ENCODE measurements around the gene SFMBT1. TPM values are rescaled to one million over a fixed set of nuclear protein-coding genes. Genes with fewer than 3 reads are reported as not detected.

The SFMBT1 gene
- total RNA-seq, 1 donor = 3.9 TPM

DNA sequence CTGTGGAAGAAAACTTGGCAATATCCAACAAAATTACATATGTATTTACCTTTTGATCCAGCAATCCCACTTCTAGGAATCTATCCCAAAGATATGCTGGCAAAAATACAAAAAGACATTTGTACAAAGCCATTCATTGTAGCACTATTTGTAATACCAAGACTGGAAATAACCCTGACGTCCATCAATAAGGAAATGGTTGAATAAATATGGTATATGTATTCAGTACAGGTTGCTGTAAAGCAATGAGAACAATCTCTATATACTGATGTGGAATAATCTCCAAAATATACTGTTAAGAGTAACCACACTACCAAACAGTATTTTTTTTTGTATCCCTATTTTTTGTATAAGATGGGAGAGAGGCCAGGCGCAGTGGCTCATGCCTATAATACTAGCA is 83.7 kb downstream of the SFMBT1 start:
- TF ChIP-seq, protein P1, sequence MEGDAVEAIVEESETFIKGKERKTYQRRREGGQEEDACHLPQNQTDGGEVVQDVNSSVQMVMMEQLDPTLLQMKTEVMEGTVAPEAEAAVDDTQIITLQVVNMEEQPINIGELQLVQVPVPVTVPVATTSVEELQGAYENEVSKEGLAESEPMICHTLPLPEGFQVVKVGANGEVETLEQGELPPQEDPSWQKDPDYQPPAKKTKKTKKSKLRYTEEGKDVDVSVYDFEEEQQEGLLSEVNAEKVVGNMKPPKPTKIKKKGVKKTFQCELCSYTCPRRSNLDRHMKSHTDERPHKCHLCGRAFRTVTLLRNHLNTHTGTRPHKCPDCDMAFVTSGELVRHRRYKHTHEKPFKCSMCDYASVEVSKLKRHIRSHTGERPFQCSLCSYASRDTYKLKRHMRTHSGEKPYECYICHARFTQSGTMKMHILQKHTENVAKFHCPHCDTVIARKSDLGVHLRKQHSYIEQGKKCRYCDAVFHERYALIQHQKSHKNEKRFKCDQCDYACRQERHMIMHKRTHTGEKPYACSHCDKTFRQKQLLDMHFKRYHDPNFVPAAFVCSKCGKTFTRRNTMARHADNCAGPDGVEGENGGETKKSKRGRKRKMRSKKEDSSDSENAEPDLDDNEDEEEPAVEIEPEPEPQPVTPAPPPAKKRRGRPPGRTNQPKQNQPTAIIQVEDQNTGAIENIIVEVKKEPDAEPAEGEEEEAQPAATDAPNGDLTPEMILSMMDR (IDR thresholded peaks at IDR 0.05; ENCODE audit: insufficient read depth, low read depth, low read length) = no peak
- H3K4me3 ChIP-seq (ENCODE audit: low read depth, low read length) = no peak overlapping the region
- DNase-seq (ENCODE audit: low read depth) = no peak

DNA sequence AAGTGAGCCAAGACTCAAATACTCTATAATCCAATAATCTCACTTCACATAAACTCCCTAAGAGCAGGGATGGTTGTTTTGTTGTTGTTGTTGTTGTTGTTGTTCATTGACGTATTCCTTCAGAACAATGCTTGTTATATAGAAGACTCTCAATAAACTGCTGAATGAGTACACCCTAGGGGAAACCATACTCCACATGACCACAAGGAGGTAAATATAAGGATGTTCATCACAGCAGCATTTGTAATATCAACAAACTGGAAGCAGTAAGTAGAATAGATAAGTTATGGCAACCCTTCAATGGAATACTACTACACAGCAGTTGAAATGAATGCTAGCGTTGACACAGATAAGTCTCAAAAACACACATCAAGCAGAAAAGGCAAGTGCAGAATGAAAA is 86.1 kb downstream of the SFMBT1 start:
- TF ChIP-seq, protein P1 (IDR thresholded peaks at IDR 0.05; ENCODE audit: insufficient read depth, low read depth, low read length) = no peak
- DNase-seq (ENCODE audit: low read depth) = no peak
- no peak overlapping the region for H3K4me3 ChIP-seq (ENCODE audit: low read depth, low read length)

DNA sequence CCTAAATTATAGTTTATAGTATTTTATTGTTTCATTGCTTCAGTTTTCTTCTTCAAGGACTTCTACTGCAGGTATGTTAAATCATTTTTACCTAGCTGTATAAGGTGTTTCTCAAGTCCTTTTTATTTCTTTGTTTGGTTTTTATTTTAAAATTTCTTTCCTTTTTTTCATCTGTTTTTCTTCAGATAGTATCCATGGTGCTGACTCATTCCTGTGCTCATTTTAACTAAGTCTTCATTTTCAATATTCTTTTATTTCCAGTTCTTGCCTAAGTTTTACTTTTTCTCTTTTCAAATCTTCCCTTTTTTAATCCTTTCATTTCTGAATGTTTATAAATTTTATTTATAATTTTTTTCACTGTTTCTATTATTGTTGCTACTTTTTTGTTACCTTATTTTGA is 106.3 kb downstream of the SFMBT1 start:
- TF ChIP-seq, protein P1 (IDR thresholded peaks at IDR 0.05; ENCODE audit: insufficient read depth, low read depth, low read length) = no peak
- H3K4me3 ChIP-seq (ENCODE audit: low read depth, low read length) = no peak overlapping the region
- no peak for DNase-seq (ENCODE audit: low read depth)

DNA sequence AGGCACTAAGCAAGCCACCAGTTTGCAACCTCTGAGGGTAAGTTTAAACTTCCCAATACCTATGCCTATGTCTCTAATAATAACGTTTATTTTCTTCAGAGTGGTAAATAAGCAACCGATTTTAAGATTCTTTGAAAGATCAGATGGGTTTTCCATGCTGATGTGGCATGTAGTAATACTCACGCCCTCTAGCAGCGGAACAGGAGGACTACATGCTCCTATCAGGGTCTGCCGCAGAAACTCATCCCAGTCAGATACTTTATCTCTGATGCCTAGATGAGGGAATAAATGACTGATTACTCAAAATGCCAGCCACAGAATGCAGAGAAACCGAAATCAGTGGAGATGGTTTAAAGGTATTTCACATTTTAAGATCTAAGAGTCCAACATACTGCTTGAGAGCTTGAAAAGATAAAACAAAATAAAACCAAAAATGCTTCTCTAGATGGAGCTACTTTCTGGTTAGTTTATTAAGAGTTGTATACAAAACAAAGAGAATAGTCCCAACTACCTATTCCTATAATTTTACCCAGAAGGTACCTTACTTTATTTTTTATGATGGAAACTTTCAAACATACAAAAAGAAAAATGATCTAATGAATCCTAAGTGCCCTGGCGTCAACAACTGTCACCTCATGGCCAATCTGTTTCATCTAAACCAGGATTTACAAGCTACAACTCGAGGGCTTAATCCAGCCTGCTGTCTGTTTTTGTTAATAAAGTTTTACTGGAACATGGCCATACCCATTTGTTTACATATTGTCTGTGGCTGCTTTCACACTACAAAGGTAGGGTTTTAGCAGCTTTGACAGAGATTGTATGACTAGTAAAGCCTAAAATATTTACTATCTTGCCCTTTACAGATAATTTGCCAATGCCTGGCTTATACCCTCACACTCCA is 111.0 kb downstream of the SFMBT1 start:
- TF ChIP-seq, protein P1 (IDR thresholded peaks at IDR 0.05; ENCODE audit: insufficient read depth, low read depth, low read length) = peak; percentile 89
- H3K4me3 ChIP-seq (ENCODE audit: low read depth, low read length) = no peak overlapping the region
- peak; percentile 71 for DNase-seq (ENCODE audit: low read depth)

DNA sequence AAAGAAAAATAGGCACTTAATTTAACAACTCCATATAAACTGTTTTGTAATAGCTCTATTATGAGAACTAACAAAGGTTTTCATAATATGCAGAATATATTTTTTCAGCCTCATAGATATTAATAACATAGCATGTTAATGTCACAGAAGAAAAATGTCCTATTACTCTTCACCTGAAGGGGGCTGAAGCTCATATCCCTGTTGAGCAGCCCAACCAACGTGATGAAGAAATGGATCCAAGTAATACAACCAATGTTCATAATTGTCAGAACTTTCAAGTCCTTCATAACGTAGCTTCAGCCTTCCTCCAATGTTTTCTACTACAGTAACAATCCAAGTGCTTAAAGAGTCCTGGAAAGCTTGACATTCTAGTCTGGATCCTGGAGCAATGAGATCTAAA is 114.0 kb downstream of the SFMBT1 start:
- TF ChIP-seq, protein P1 (IDR thresholded peaks at IDR 0.05; ENCODE audit: insufficient read depth, low read depth, low read length) = no peak
- DNase-seq (ENCODE audit: low read depth) = no peak
- no peak overlapping the region for H3K4me3 ChIP-seq (ENCODE audit: low read depth, low read length)

DNA sequence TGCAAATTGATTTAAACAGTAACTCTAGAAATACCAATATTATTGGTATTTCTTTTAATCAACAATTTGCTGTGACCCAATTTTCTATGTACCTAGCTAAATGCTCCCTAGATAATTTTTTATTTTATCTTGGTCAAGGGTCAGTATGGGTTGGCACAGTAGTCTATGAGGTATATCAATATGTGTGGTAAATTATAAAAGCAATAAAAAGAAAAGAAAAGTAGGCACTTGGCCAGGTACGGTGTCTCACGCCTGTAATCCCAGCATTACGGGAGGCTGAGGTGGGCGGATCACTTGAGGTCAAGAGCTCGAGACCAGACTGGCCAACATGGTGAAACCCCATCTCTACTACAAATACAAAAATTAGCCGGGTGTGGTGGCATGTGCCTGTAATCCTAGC is 114.5 kb downstream of the SFMBT1 start:
- no peak overlapping the region for H3K4me3 ChIP-seq (ENCODE audit: low read depth, low read length)
- TF ChIP-seq, protein P1 (IDR thresholded peaks at IDR 0.05; ENCODE audit: insufficient read depth, low read depth, low read length) = no peak
- no peak for DNase-seq (ENCODE audit: low read depth)
